ENCODE results near the gene SEC61A2. TPM values are rescaled to one million over a fixed set of nuclear protein-coding genes. Genes with fewer than 3 reads are reported as not detected.

SEC61A2 gene
- total and polyA plus RNA-seq, 2 of the 8 experiments (the other 6 are each of a cell fraction or from before 2014, with no cell fraction given), result 18.2 to 19.2 TPM

DNA sequence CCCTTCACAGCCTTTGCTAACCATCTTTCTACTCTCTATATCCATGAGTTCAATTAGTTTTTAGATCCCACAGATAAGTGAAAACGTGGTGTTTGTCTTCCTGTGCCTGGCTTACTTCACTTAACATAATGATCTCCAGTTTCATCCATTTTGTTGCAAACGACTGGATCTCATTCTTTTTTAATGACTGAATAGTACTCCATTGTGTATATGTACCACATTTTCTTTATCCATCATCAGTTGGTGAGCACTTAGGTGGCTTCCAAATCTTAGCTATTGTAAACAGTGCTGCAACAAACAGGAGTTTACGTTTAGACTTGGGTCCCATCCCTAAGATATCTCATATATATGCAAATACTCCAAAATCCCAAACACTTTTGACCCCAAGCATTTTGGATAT lies 75.6 kb downstream of the SEC61A2 start:
- H3K36me3 ChIP-seq (ENCODE audit: control insufficient read depth in 2 of 4, insufficient read depth in 4 of 4, low read length in 3 of 4), result peaks cover 6 to 53% (median 33%) of the 10 kb centered on the region in 4 experiments; a peak in 7 of 8 replicates
- TF ChIP-seq POLR2A (IDR thresholded peaks at IDR 0.05; ENCODE audit: control extremely low read depth in 1 of 2, low read depth in 2 of 2, low read length in 2 of 2) (no peak), CREB1 (IDR thresholded peaks at IDR 0.05) (no peak), TAF1 (IDR thresholded peaks at IDR 0.05; ENCODE audit: low read depth, low read length) (no peak), CEBPB (IDR thresholded peaks at IDR 0.05; ENCODE audit: low read depth, low read length) (no peak), GABPA (IDR thresholded peaks at IDR 0.05; ENCODE audit: borderline replicate concordance, insufficient read depth, low read length) (no peak), SIRT6 (IDR thresholded peaks at IDR 0.05; ENCODE audit: low read length) (no peak), TEAD4 (IDR thresholded peaks at IDR 0.05; ENCODE audit: low read depth, low read length) (no peak)
- TF ChIP-seq, protein P1, sequence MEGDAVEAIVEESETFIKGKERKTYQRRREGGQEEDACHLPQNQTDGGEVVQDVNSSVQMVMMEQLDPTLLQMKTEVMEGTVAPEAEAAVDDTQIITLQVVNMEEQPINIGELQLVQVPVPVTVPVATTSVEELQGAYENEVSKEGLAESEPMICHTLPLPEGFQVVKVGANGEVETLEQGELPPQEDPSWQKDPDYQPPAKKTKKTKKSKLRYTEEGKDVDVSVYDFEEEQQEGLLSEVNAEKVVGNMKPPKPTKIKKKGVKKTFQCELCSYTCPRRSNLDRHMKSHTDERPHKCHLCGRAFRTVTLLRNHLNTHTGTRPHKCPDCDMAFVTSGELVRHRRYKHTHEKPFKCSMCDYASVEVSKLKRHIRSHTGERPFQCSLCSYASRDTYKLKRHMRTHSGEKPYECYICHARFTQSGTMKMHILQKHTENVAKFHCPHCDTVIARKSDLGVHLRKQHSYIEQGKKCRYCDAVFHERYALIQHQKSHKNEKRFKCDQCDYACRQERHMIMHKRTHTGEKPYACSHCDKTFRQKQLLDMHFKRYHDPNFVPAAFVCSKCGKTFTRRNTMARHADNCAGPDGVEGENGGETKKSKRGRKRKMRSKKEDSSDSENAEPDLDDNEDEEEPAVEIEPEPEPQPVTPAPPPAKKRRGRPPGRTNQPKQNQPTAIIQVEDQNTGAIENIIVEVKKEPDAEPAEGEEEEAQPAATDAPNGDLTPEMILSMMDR (IDR thresholded peaks at IDR 0.05; ENCODE audit: control extremely low read depth in 1 of 3, insufficient read depth in 1 of 3, low read depth in 1 of 3, low read length in 3 of 3), result no peak
- TF ChIP-seq, protein P2, sequence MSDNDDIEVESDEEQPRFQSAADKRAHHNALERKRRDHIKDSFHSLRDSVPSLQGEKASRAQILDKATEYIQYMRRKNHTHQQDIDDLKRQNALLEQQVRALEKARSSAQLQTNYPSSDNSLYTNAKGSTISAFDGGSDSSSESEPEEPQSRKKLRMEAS (IDR thresholded peaks at IDR 0.05), result no peak
- TF ChIP-seq, protein P3, sequence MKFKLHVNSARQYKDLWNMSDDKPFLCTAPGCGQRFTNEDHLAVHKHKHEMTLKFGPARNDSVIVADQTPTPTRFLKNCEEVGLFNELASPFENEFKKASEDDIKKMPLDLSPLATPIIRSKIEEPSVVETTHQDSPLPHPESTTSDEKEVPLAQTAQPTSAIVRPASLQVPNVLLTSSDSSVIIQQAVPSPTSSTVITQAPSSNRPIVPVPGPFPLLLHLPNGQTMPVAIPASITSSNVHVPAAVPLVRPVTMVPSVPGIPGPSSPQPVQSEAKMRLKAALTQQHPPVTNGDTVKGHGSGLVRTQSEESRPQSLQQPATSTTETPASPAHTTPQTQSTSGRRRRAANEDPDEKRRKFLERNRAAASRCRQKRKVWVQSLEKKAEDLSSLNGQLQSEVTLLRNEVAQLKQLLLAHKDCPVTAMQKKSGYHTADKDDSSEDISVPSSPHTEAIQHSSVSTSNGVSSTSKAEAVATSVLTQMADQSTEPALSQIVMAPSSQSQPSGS (IDR thresholded peaks at IDR 0.05; ENCODE audit: low read length), result no peak
- CTCF ChIA-PET (ENCODE audit: partially characterized antibody), result no interaction called here
- no peak overlapping the region for H4K8ac ChIP-seq (ENCODE audit: extremely low read depth, insufficient read depth, low read length)
- H2BK5ac ChIP-seq (ENCODE audit: low read depth, low read length), result no peak overlapping the region
- 82% methylated on average over 3 of the region's 3 CpGs; no CpG with 5 or more reads in 1 of the 2 experiments for WGBS, 2 experiments (ENCODE audit: extremely low coverage in 1 of 2, insufficient coverage in 1 of 2, insufficient read length in 1 of 2, insufficient replicate concordance in 2 of 2, low coverage in 1 of 2, low lambda C conversion rate in 2 of 2, missing lambda C conversion rate in 1 of 2)
- FAIRE-seq (no peak), DNase-seq (ENCODE audit: low read depth in 1 of 2, low spot score in 2 of 2) (no peak)
- H3K27ac ChIP-seq (ENCODE audit: low read depth, low read length), result no peak overlapping the region
- no peak overlapping the region for H2BK12ac ChIP-seq (ENCODE audit: low read depth, low read length)
- H3K9me3 ChIP-seq (ENCODE audit: insufficient read depth in 2 of 2, low read depth in 1 of 2, low read length in 1 of 2), result 0 out of 4 replicates have a peak, but pooled peaks cover 0 to 2% of the 10 kb centered on the region in 2 experiments
- peaks cover 0 to 87% of the 10 kb centered on the region in 2 experiments; a peak in 3 of 4 replicates for H3K79me2 ChIP-seq (ENCODE audit: control insufficient read depth in 1 of 2, insufficient read depth in 2 of 2, low read length in 2 of 2)
- POLR2A ChIA-PET (ENCODE audit: partially characterized antibody), result interaction anchor here (0.6 to 1.3 kb wide), 4 partner anchors 8 to 16 kb away, joined by 3 to 4 read pairs (median 3); partner anchors contain the start of genes CDC123 and NUDT5
- no peaks in the 10 kb centered on the region for H3K27me3 ChIP-seq (replicated peaks in 1 of 4; ENCODE audit: control insufficient read depth in 3 of 4, extremely low read depth in 1 of 4, insufficient read depth in 3 of 4, low read length in 3 of 4)
- H3K4ac ChIP-seq (replicated peaks; ENCODE audit: insufficient read length, low read depth, low read length), result no peak overlapping the region
- no peak overlapping the region for H3K18ac ChIP-seq (ENCODE audit: extremely low read depth, low read length)
- H4K5ac ChIP-seq (ENCODE audit: insufficient read length, low read depth, low read length), result no peak overlapping the region
- H3K23me2 ChIP-seq (ENCODE audit: low read depth, low read length), result peaks cover 2% of the 10 kb centered on the region; the same call in 1 of the 2 replicates
- H4K20me1 ChIP-seq (replicated peaks in 1 of 2; ENCODE audit: control insufficient read depth in 1 of 2, insufficient read depth in 2 of 2, low read length in 2 of 2), result peaks cover 8 to 14% of the 10 kb centered on the region in 2 experiments
- no peak overlapping the region for H2BK15ac ChIP-seq (ENCODE audit: low read length)
- no peak overlapping the region for H3K4me2 ChIP-seq (ENCODE audit: insufficient read depth in 1 of 2, low read depth in 2 of 2, low read length in 2 of 2)
- H2BK20ac ChIP-seq (ENCODE audit: low read length), result no peak overlapping the region
- H2BK120ac ChIP-seq (replicated peaks; ENCODE audit: low read depth, low read length), result no peak overlapping the region
- no peak overlapping the region for H3K4me3 ChIP-seq (ENCODE audit: extremely low read depth in 1 of 4, insufficient read depth in 2 of 4, low read depth in 3 of 4, low read length in 4 of 4)
- H3K56ac ChIP-seq (replicated peaks; ENCODE audit: insufficient read length, low read depth, low read length), result no peak overlapping the region
- no peak overlapping the region for H3K23ac ChIP-seq (ENCODE audit: insufficient read length)
- H3K14ac ChIP-seq (ENCODE audit: insufficient read length), result no peak overlapping the region
- H3K9ac ChIP-seq (replicated peaks in 1 of 4; ENCODE audit: extremely low read depth in 1 of 4, low read depth in 3 of 4, low read length in 3 of 4), result no peak overlapping the region
- H4K91ac ChIP-seq (replicated peaks; ENCODE audit: insufficient read length, low read length), result no peak overlapping the region
- no peak overlapping the region for H2AFZ ChIP-seq (ENCODE audit: low read length)
- H2AK5ac ChIP-seq (ENCODE audit: low read depth, low read length), result no peak overlapping the region
- H3K4me1 ChIP-seq (replicated peaks in 1 of 4; ENCODE audit: control insufficient read depth in 3 of 4, insufficient read depth in 4 of 4, low read length in 3 of 4), result no peaks in the 10 kb centered on the region
- peaks cover 8% of the 10 kb centered on the region for H3K79me1 ChIP-seq (ENCODE audit: low read depth, low read length)

All from H1 (cell line).